Skeletal muscle tissue (tissue), 4 donors: ENCODE measurements around the gene PRIMA1. TPM values are rescaled to one million over a fixed set of nuclear protein-coding genes. Genes with fewer than 3 reads are reported as not detected.

Experiments
- H3K27ac ChIP-seq: one replicate; pipeline ENCODE4 v1.7.0; 2013; ENCODE audit warnings: mild to moderate bottlenecking, low read depth, low read length, inconsistent platforms
- H3K27me3 ChIP-seq, 3 donors: one replicate each; pipeline ENCODE4 v1.7.0; 2013; ENCODE audit warnings: low read length in 3 of 3; ENCODE audit not compliant: control insufficient read depth in 3 of 3, insufficient read depth in 3 of 3
- H3K36me3 ChIP-seq, 3 donors: one replicate each; pipeline ENCODE4 v1.7.0; 2013; ENCODE audit warnings: low read length in 3 of 3; ENCODE audit not compliant: control insufficient read depth in 3 of 3, insufficient read depth in 3 of 3
- H3K4me1 ChIP-seq, 3 donors: one replicate each; pipeline ENCODE4 v1.7.0; 2013; ENCODE audit warnings: low read length in 3 of 3, mild to moderate bottlenecking in 3 of 3; ENCODE audit not compliant: control insufficient read depth in 3 of 3, insufficient read depth in 3 of 3
- H3K4me3 ChIP-seq, 3 donors: one replicate each; pipeline ENCODE4 v1.7.0; 2013; ENCODE audit warnings: low read length in 3 of 3
- H3K9ac ChIP-seq, 3 donors: one replicate each; pipeline ENCODE4 v1.7.0; 2013; ENCODE audit warnings: low read length in 3 of 3, mild to moderate bottlenecking in 3 of 3, moderate library complexity in 2 of 3, low read depth in 1 of 3
- H3K9me3 ChIP-seq, 3 donors: one replicate each; pipeline ENCODE4 v1.7.0; 2013; ENCODE audit warnings: low read length in 3 of 3; ENCODE audit not compliant: control insufficient read depth in 3 of 3
- total RNA-seq: library from RNA; depleted of rRNA; stranded (reverse); fragments of >200 nt; gene quantifications from one replicate; pipeline ENCODE4 v1.2.3, GENCODE V29; 2014
- donor health status: Osteomylitis.

Gene PRIMA1
- total RNA-seq, 1 donor from 2014 or later, result 0.52 TPM

DNA sequence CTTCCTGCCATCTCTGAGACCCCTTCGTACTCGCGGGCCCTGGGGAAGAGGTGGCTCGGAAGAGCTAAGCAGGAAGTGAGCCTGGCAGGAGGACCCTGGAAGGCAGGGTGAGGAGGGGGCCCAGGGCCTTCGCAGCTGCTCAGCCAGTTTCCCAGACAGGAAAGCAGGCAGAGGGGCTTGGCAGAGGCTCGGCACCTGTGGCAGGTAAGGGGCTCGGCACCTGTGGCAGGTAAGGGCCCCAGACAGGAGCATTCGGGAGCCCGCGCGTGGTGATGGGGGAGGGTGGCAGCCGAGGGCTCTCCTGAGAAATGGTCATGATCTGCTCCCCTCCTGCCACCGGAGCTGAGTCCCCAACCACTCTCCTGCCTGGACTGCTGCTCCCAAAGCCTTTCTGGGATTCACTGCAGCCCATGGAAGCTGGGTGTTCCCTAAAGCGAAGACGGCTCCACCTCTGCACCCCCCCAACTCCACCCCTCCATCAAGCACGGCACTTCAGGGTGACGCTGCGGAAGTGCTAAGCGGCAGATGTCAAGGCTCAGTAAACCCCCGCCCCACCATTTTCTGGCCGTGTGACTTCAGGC, 63.2 kb downstream of the PRIMA1 start:
- H3K9ac ChIP-seq, result no peak overlapping the region
- no peak overlapping the region for H3K27ac ChIP-seq
- H3K27me3 ChIP-seq, result peaks cover 0 to 7% (median 0%) of the 10 kb centered on the region in 3 donors
- no peak overlapping the region for H3K4me3 ChIP-seq
- no peaks in the 10 kb centered on the region for H3K9me3 ChIP-seq
- H3K4me1 ChIP-seq, result no peaks in the 10 kb centered on the region
- no peaks in the 10 kb centered on the region for H3K36me3 ChIP-seq

DNA sequence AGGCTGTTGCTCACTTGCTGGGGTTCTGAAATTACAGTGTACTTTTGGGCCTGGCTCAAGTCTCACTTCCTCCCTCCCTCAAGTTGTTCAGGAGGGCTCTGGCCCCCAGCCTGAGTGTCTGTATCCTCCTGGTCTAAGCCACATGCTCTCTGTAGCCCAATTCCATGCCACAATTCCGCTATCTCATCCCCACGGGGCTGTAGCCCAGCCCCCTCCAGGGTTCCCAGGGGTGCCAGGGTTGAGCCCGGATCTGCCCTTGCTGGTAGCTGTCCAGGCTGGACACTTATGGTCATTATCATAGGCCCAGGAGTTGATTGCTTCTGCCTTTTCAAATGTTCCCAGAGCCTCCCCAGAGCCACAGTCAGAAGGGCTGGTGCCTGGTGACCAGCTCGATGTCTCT, 65.3 kb downstream of the PRIMA1 start:
- Histone ChIP-seq H3K4me3 (no peak overlapping the region), H3K36me3 (no peaks in the 10 kb centered on the region), H3K4me1 (no peaks in the 10 kb centered on the region), H3K27ac (no peak overlapping the region), H3K9me3 (no peaks in the 10 kb centered on the region), H3K9ac (no peak overlapping the region), H3K27me3 (peaks cover 0 to 3% (median 3%) of the 10 kb centered on the region in 3 donors)

DNA sequence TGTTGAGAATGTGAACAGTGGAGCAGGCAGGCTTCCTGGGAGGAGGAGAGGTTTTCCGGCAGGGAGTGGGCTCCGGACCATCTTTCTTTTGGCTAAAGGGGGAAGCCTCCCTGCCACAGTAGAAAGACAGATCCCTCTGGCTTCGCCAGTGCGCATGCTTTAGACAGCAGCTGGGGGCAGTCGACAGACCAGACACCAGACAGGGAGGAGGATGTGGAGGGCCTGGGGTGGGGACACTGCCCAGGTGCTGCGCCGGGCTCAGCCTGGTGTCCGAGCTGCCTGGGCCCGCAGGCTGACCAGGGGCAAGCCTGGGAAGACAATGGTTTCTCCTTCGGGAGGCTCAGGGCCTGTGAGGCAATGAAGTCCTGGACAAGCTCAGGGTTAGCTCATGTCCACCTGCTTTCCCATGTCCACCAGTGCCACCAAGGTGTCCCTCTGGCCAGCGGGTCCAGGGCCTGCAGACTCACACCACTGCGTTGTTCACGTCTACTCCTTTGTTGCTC, 67.3 kb downstream of the PRIMA1 start:
- Histone ChIP-seq H3K27ac (no peak overlapping the region), H3K9ac (no peak overlapping the region)

DNA sequence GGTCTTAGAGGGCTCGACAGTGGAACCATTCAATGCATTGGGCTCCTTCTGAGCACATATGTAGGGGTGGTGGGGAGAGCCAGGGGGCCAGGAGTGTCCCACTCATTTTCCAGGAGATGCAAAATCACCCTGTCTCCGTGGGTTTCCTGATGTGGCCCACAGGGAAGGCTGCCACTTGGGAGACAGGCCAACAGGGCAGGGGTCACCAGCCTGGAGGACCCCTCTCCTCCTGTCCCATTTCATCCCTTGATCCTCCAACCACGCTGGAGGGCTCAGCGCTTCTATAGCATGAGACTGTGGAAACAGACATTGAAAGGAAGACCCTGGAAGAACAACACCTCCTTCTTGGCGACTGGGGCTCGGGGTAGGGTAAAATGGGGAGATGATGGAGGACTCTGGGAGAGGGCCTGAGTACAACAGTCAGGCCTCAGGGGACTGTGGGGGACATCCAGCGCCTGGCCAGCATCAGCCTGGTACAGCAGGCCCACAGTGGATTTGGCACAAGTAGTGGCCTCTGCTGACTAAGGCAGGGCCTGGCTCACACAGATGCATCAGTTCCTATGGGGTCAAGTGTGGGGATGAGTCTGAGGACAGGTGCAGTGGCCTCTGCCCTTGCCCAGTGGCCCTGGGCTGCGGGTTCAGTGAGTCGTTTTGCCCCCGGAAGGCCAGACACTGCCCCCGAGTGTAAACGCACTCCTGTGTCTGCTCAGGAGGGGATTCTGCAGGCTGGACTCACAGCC, 68.0 kb downstream of the PRIMA1 start:
- Histone ChIP-seq H3K36me3 (no peaks in the 10 kb centered on the region), H3K9me3 (no peaks in the 10 kb centered on the region), H3K9ac (no peak overlapping the region), H3K4me3 (no peak overlapping the region), H3K27ac (no peak overlapping the region), H3K4me1 (no peaks in the 10 kb centered on the region), H3K27me3 (peaks cover 2 to 7% (median 3%) of the 10 kb centered on the region in 3 donors)

More for the DNA sequence above, 67.3 kb downstream of the PRIMA1 start:
- H3K9me3 ChIP-seq, result no peaks in the 10 kb centered on the region
- no peak overlapping the region for H3K4me3 ChIP-seq
- H3K27me3 ChIP-seq, result peaks cover 0 to 7% (median 3%) of the 10 kb centered on the region in 3 donors
- H3K4me1 ChIP-seq, result no peaks in the 10 kb centered on the region
- no peaks in the 10 kb centered on the region for H3K36me3 ChIP-seq

DNA sequence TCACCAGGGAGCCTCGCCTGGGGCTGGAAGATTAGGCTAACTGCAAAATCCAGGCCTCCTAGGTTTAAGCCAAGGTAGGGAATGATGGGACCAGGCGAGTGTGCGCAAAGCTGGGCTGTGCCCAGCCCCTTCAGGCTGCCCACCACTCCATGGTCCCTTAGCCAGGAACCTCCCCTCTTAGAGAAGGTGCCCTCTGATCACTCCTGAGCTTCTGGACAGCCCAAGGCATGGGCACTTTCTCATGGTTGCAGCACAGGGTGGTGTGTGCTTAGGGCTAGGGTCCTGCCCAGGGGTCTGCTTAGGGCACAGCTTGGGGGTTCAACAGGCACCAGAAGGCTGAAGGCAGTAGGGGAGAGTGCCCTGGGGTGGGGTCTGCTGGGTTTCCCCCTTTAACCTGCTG, 69.0 kb downstream of the PRIMA1 start:
- Histone ChIP-seq H3K27me3 (peaks cover 5 to 14% (median 8%) of the 10 kb centered on the region in 3 donors), H3K27ac (no peak overlapping the region), H3K36me3 (no peaks in the 10 kb centered on the region), H3K9ac (no peak overlapping the region), H3K9me3 (no peaks in the 10 kb centered on the region), H3K4me3 (no peak overlapping the region), H3K4me1 (no peaks in the 10 kb centered on the region)

DNA sequence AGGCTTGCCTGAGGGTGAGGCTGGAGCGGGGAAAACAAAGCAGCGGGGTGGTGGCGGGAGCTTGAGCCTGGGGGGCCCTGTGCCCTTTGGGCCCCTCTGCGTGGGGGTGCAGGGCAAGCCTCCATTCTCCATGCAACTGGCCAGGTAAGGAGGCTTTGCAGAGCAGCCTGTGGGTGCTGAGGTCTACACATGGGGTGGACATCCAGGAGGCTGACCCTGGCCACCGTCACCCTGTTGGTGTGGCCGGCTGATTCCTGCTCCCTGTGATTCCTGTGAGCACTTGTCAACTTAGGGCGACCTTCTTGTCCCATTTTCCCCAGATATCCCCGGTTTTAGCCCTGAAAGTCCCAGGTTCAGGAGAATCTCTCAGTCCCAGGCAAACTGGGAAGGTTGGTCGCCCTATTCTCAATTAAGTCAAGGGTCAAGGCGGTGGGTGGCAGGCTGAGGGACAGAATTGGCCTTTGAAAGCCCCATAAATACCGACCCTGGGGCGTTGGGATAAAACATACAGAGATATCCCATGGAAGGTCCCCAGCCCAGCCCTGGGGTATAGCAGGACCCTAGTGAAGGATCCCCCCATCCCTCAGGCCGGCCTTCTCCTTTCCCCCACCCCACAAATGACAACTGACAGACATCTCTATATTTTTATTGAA, 70.5 kb downstream of the PRIMA1 start:
- Histone ChIP-seq H3K4me1 (no peaks in the 10 kb centered on the region), H3K36me3 (no peaks in the 10 kb centered on the region), H3K27ac (no peak overlapping the region), H3K4me3 (no peak overlapping the region), H3K9ac (no peak overlapping the region), H3K9me3 (no peaks in the 10 kb centered on the region), H3K27me3 (peaks cover 10 to 24% (median 22%) of the 10 kb centered on the region in 3 donors)

DNA sequence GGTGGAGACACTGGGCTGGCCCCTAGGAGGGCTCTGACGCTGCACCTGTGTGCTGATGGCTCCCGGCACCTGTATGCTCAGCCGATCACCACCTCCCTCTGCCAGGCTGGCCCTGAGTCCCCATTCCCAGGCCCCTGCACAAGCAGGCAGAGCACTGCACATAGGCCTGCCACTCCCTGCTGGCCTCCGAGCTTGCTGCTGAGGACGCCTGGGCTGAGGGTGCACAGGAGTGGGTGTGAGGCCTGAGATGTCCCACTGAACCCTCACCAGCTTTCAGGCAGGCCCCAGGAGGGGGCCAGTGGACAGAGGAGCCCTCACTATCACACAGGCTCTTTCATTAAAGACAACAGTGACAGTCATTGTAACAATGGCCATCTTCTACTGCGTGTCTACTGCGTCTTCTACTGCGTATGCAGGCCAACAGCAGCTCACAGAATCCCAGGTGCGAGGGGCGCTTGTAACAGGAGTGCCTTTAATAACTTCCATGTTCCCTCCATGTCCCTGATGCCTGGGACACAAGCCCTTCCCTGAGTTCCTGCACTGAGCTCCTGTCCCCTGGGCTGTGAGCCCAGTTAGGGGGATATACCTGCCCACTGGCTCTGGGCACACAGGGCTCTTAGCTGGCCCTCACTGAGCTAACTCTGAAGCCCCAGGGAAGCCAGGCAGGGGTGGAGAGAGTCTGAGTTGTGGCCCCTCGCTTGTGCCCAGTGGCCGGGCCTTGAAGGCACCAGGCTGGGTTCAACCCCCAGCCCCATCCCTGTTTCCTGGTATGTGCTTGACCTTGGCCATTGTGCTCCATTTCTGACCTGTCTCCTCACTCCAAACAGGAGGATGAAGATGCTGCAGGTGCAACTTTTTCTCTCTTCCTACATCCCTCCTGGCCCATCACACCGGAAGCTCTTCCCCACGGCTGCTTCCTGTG, 71.3 kb downstream of the PRIMA1 start:
- Histone ChIP-seq H3K27me3 (peaks cover 13 to 27% (median 22%) of the 10 kb centered on the region in 3 donors), H3K9ac (no peak overlapping the region), H3K27ac (no peak overlapping the region), H3K4me3 (no peak overlapping the region), H3K36me3 (no peaks in the 10 kb centered on the region), H3K9me3 (no peaks in the 10 kb centered on the region), H3K4me1 (no peaks in the 10 kb centered on the region)

DNA sequence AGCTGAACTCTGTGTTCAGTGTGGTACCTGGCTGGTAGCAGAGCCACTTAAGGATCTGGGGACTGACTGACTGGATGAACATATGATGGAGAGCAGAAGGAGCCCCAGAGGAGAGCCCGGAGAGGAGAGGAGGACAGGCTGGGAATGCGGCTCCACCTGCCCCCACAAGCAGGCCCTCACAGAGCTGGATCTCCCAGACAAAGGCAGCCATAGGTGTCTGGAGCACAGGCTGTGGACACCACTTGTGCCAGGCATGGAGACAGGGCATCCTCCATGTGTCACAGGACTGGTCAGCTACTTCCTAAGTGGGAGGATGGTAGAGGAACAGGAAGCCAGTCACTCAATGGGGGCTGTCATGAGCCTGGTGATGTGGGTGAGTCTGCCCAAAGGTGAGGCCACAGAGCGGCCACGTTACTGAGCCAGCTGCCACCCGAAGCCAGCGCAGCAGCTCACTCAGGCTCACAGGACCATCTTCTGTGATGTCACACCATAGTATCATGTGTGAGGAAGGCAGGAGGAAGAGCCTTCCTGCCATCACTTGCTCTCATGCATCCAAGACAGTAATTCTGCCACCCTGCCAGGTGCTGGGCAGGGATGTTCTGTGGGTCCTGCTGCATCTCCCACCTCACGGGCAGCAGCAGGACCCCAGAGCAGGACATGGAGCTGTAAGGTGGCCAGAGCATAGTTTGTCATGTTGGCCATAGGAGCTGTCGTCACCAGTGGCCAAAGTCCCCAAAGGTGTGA, 72.1 kb downstream of the PRIMA1 start:
- Histone ChIP-seq H3K27me3 (peaks cover 13 to 27% (median 22%) of the 10 kb centered on the region in 3 donors), H3K9me3 (no peaks in the 10 kb centered on the region), H3K27ac (no peak overlapping the region), H3K4me1 (no peaks in the 10 kb centered on the region), H3K36me3 (no peaks in the 10 kb centered on the region), H3K4me3 (no peak overlapping the region), H3K9ac (no peak overlapping the region)

DNA sequence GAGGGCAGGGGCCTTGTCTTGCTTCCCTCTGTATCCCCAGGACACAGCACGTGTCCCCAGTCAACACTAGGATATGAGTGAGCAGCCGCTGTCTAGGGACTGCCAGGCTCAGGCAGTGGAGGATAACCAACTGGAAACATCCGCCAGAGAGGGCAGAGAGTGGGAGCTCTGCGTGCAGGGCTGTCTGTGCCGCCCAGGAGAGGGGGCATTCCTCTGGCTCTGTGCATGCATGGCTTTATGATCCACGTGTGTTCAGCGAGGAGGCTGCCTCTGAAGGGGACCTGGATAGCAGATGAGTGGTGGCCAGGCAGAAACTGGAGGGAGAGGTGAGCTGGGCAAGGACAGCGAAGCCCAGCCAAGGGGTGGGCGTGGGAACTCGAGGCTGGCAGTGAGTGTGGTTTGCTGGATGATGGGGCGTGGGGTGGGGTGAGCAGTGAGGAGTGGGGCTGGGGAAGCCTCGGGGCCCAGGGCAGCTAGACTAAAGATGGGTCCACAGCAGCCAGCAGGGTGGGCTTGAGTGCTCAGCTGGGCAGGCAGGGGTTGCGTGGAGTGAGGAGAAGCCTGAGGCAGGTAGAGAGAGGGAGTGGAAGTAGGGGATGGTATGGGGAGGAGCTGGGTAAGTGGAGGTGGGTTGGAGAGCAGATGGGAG, 72.9 kb downstream of the PRIMA1 start:
- H3K9ac ChIP-seq, result no peak overlapping the region
- H3K4me3 ChIP-seq, result no peak overlapping the region
- peaks cover 13 to 27% (median 22%) of the 10 kb centered on the region in 3 donors for H3K27me3 ChIP-seq
- no peak overlapping the region for H3K27ac ChIP-seq
- no peaks in the 10 kb centered on the region for H3K9me3 ChIP-seq
- H3K36me3 ChIP-seq, result no peaks in the 10 kb centered on the region
- H3K4me1 ChIP-seq, result no peaks in the 10 kb centered on the region
